NB4 (cell line): Measurements from ENCODE around the gene CSRP1.

Source experiments
- DNase-seq: peaks from one replicate; pipeline ENCODE4 v3.0.0; 2010; ENCODE audit warnings: low read depth
- H3K4me3 ChIP-seq: one replicate; pipeline ENCODE4 v1.5.1; 2011; ENCODE audit warnings: mild to moderate bottlenecking, low read depth, low read length, moderate library complexity
- CTCF ChIP-seq: IDR thresholded peaks from one replicate; pipeline ENCODE4 v1.5.1; 2012; ENCODE audit warnings: low read depth, low read length
- MAX ChIP-seq: IDR thresholded peaks from 2 replicates; pipeline ENCODE4 v1.6.1; 2011; ENCODE audit warnings: low read depth, low read length
- MYC ChIP-seq: IDR thresholded peaks from 2 replicates; pipeline ENCODE4 v1.6.1; 2011; ENCODE audit warnings: low read depth, low read length
- POLR2A ChIP-seq: IDR thresholded peaks from 2 replicates; pipeline ENCODE4 v1.6.1; 2011; ENCODE audit warnings: mild to moderate bottlenecking; ENCODE audit not compliant: insufficient read length; ENCODE audit errors: extremely low read depth

The CSRP1 gene

GRCh38 chr1:201543871-201544642 lies 37.1 kb upstream of the CSRP1 start:
- no peak for DNase-seq
- H3K4me3 ChIP-seq = no peak overlapping the region
- TF ChIP-seq MYC = no peak
- no peak for TF ChIP-seq CTCF
- no peak for TF ChIP-seq POLR2A
- no peak for TF ChIP-seq MAX

GRCh38 chr1:201542309-201543035 lies 35.5 kb upstream of the CSRP1 start:
- no peak for DNase-seq
- TF ChIP-seq MAX (no peak), CTCF (no peak), MYC (no peak), POLR2A (no peak)
- H3K4me3 ChIP-seq = no peak overlapping the region

GRCh38 chr1:201540846-201541735 lies 34.2 kb upstream of the CSRP1 start:
- TF ChIP-seq POLR2A = no peak
- TF ChIP-seq MAX = no peak
- TF ChIP-seq MYC = no peak
- no peak for TF ChIP-seq CTCF
- no peak for DNase-seq
- no peak overlapping the region for H3K4me3 ChIP-seq

- TF ChIP-seq MYC (no peak), POLR2A (no peak), CTCF (no peak), MAX (no peak)
- DNase-seq = no peak
- no peak overlapping the region for H3K4me3 ChIP-seq
These were observed 32.9 kb upstream of the CSRP1 start for GRCh38 chr1:201539561-201540431.
